Keratinocyte (primary cell): ENCODE measurements around the gene ZNF280D. TPM values are rescaled to one million over a fixed set of nuclear protein-coding genes. Genes with fewer than 3 reads are reported as not detected.
"Not testable (repeated sequence)": the region's sequence is repeated elsewhere in the genome, so short reads cannot be mapped to it uniquely, and the experiment has no call there.

Experiments used
- DNase-seq: peaks from one replicate; pipeline ENCODE4 v3.0.0-alpha.2; 2011; ENCODE audit warnings: low read depth, missing footprints, low spot score
- FAIRE-seq: peaks from 2 replicates; lab custom pipeline; 2011; peaks lifted over from hg19 to GRCh38; lab: Jason Lieb, UNC
- H2AFZ ChIP-seq: 2 replicates; pipeline ENCODE4 v1.6.0; 2012; ENCODE audit warnings: low read length, control low read depth, inconsistent platforms; ENCODE audit not compliant: control insufficient read depth
- H3K27ac ChIP-seq: 2 replicates; pipeline ENCODE4 v1.5.1; 2011; ENCODE audit warnings: low read length; ENCODE audit not compliant: control insufficient read depth, insufficient read depth
- H3K27me3 ChIP-seq: 3 replicates; pipeline ENCODE4 v1.6.0; 2011; ENCODE audit warnings: low read length; ENCODE audit not compliant: control insufficient read depth, insufficient read depth; ENCODE audit errors: extremely low read depth
- H3K36me3 ChIP-seq, 2 experiments: 2 replicates in 1 of 2; 3 replicates in 1 of 2; pipeline ENCODE4 v1.5.1; 2011; ENCODE audit warnings: low read length in 2 of 2, mild to moderate bottlenecking in 1 of 2; ENCODE audit not compliant: control insufficient read depth in 2 of 2, insufficient read depth in 2 of 2; ENCODE audit errors: extremely low read depth in 1 of 2
- H3K4me1 ChIP-seq: 3 replicates; pipeline ENCODE4 v1.5.1; 2011; ENCODE audit warnings: low read length; ENCODE audit not compliant: control insufficient read depth, insufficient read depth; ENCODE audit errors: extremely low read depth
- H3K4me2 ChIP-seq: 3 replicates; pipeline ENCODE4 v1.6.0; 2011; ENCODE audit warnings: low read depth, low read length; ENCODE audit not compliant: control insufficient read depth, insufficient read depth; ENCODE audit errors: extremely low read depth
- H3K4me3 ChIP-seq, 3 experiments: fragments of 200-600 bp in 1 of 3; sonication (generic) in 1 of 3; 2 replicates in 2 of 3; 3 replicates in 1 of 3; pipeline ENCODE4 v1.5.1; 2011 to 2016; ENCODE audit warnings: low read length in 3 of 3, mild to moderate bottlenecking in 3 of 3, control low read depth in 2 of 3, inconsistent platforms in 1 of 3, low read depth in 1 of 3, mixed read lengths in 1 of 3, mixed run types in 1 of 3, moderate library complexity in 1 of 3; ENCODE audit not compliant: control insufficient read depth in 2 of 3, insufficient read depth in 2 of 3; ENCODE audit errors: extremely low read depth in 1 of 3
- H3K79me2 ChIP-seq: 2 replicates; pipeline ENCODE4 v1.6.0; 2012; ENCODE audit warnings: low read length; ENCODE audit not compliant: control insufficient read depth, insufficient read depth
- H3K9ac ChIP-seq: 3 replicates; pipeline ENCODE4 v1.6.0; 2011; ENCODE audit warnings: low read length; ENCODE audit not compliant: control insufficient read depth, insufficient read depth; ENCODE audit errors: extremely low read depth
- H3K9me1 ChIP-seq: 3 replicates; pipeline ENCODE4 v1.6.0; 2011; ENCODE audit warnings: low read length; ENCODE audit not compliant: control insufficient read depth, insufficient read depth; ENCODE audit errors: extremely low read depth
- H3K9me3 ChIP-seq: 2 replicates; pipeline ENCODE4 v1.5.1; 2012; ENCODE audit warnings: low read depth, low read length; ENCODE audit not compliant: control insufficient read depth
- H4K20me1 ChIP-seq: 3 replicates; pipeline ENCODE4 v1.6.0; 2011; ENCODE audit warnings: low read length; ENCODE audit not compliant: control insufficient read depth, insufficient read depth; ENCODE audit errors: extremely low read depth
- EZH2 ChIP-seq: IDR thresholded peaks from one replicate; pipeline ENCODE4 v1.6.1; 2012; ENCODE audit warnings: inconsistent platforms, mild to moderate bottlenecking, low read length, moderate library complexity
- dilution Hi-C: fragments of 300-500 bp; cut with MboI; formaldehyde crosslinking; loops from one replicate; pipeline ENCODE4 v1.7.0; 2020; ENCODE audit warnings: low sequenced_read_pairs; ENCODE audit not compliant: extremely low pct_ligation_motif_present
- polyA plus RNA-seq, 5 experiments: library from polyadenylated mRNA; depleted of rRNA in 3 of 5; stranded (reverse) in 3 of 5; stranded (forward) in 1 of 5; unstranded in 1 of 5; fragments of >200 nt; gene quantifications; 1 replicate in 1 of 5; 2 replicates in 3 of 5; 3 replicates in 1 of 5; pipeline versions ENCODE4 v1.2.1 to v1.2.3, GENCODE V29; 2011 to 2012; ENCODE audit warnings: missing spikeins in 2 of 5, low read depth in 1 of 5, low replicate concordance in 1 of 5
- TF ChIP-seq, protein P1 (sequence below), 3 experiments: IDR thresholded peaks in 1 of 3; conservative IDR thresholded peaks in 1 of 3; optimal IDR thresholded peaks in 1 of 3; 2 replicates in 2 of 3; 3 replicates in 1 of 3; pipeline versions ENCODE3 to v1.5.1; 2011; ENCODE audit warnings: low read length in 3 of 3, mild to moderate bottlenecking in 3 of 3, moderate library complexity in 2 of 3, control low read depth in 1 of 3, inconsistent platforms in 1 of 3; ENCODE audit not compliant: insufficient read depth in 2 of 3; ENCODE audit errors: extremely low read depth in 1 of 3

The ZNF280D gene
- polyA plus RNA-seq, 1 donor (not counting 4 experiments of a cell fraction or from before 2014, with no cell fraction given): 8.7 TPM

DNA sequence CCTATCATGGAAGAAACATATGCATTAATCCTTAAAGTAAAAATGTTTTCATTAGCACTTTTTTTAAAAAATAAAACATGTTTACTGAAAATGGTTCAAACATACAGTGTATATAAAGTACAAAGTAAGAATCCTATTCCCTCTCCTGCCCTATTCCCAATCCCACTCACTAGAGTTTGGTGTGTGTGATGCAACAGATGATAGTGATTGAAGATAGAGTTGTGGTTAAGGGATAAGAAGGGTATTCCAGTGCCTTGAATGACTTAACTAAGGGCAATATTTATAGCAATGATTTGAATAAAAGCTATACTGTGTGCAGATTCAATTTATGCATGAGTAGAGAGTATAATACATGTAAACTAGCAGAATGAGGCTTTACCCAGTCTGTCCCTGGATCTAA, 18.1 kb downstream of the ZNF280D start:
- Histone ChIP-seq H3K36me3 (no peaks in the 10 kb centered on the region), H3K4me2 (no peak overlapping the region), H3K4me3 (no peak overlapping the region), H3K9me1 (no peaks in the 10 kb centered on the region), H3K4me1 (peaks cover 4% of the 10 kb centered on the region), H3K79me2 (peaks cover 17% of the 10 kb centered on the region), H3K9me3 (no peaks in the 10 kb centered on the region), H3K9ac (no peak overlapping the region), H3K27me3 (no peaks in the 10 kb centered on the region), H4K20me1 (no peaks in the 10 kb centered on the region), H3K27ac (no peak overlapping the region), H2AFZ (no peak overlapping the region)
- TF ChIP-seq EZH2: no peak
- TF ChIP-seq, protein P1, sequence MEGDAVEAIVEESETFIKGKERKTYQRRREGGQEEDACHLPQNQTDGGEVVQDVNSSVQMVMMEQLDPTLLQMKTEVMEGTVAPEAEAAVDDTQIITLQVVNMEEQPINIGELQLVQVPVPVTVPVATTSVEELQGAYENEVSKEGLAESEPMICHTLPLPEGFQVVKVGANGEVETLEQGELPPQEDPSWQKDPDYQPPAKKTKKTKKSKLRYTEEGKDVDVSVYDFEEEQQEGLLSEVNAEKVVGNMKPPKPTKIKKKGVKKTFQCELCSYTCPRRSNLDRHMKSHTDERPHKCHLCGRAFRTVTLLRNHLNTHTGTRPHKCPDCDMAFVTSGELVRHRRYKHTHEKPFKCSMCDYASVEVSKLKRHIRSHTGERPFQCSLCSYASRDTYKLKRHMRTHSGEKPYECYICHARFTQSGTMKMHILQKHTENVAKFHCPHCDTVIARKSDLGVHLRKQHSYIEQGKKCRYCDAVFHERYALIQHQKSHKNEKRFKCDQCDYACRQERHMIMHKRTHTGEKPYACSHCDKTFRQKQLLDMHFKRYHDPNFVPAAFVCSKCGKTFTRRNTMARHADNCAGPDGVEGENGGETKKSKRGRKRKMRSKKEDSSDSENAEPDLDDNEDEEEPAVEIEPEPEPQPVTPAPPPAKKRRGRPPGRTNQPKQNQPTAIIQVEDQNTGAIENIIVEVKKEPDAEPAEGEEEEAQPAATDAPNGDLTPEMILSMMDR (optimal IDR thresholded peaks at IDR 0.05 in 1 of 3, IDR thresholded peaks at IDR 0.05 in 1 of 3, conservative IDR thresholded peaks at IDR 0.05 in 1 of 3; ENCODE audit: extremely low read depth in 1 of 3, insufficient read depth in 2 of 3, low read length in 3 of 3): no peak
- FAIRE-seq (no peak), DNase-seq (no peak)
- dilution Hi-C loops: no loop called here

DNA sequence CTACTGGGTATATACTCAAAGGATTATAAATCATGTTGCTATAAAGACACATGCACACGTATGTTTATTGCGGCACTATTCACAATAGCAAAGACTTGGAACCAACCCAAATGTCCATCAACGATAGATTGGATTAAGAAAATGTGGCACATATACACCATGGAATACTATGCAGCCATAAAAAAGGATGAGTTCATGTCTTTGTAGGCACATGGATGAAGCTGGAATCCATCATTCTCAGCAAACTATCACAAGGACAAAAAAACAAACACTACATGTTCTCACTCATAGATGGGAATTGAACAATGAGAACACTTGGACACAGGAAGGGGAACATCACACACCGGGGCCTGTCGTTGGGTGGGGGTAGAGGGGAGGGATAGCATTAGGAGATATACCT, 23.8 kb downstream of the ZNF280D start:
- H3K36me3 ChIP-seq, H3K4me1 ChIP-seq, dilution Hi-C loops, H3K79me2 ChIP-seq, H3K9me1 ChIP-seq, H3K9me3 ChIP-seq, H3K27me3 ChIP-seq, H3K4me3 ChIP-seq, DNase-seq, H3K4me2 ChIP-seq, H3K9ac ChIP-seq, H4K20me1 ChIP-seq, H3K27ac ChIP-seq, H2AFZ ChIP-seq, FAIRE-seq: not testable (repeated sequence)

DNA sequence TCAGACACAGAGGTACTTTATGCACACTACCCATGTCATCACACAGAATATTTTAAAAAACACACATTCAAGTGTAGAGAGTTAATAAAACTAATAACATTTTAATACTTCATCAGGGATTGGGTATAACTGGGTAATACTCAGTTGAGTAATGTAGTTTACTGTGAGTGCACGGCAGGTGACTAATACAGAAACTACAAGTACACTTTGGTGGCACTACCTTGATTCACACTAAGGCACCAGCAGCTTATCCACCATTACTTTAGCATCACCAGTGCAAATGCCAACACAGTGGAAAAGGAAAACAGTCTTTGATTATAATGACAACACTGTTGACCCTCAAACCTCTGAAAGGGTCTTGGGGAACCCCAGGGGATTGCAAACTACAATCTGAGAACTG, 33.6 kb downstream of the ZNF280D start:
- TF ChIP-seq, protein P1 (optimal IDR thresholded peaks at IDR 0.05 in 1 of 3, IDR thresholded peaks at IDR 0.05 in 1 of 3, conservative IDR thresholded peaks at IDR 0.05 in 1 of 3; ENCODE audit: extremely low read depth in 1 of 3, insufficient read depth in 2 of 3, low read length in 3 of 3): no peak
- no peak for TF ChIP-seq EZH2
- no peak overlapping the region for H2AFZ ChIP-seq
- DNase-seq: no peak
- dilution Hi-C loops: no loop called here
- no peak overlapping the region for H3K4me2 ChIP-seq
- no peaks in the 10 kb centered on the region for H4K20me1 ChIP-seq
- H3K27ac ChIP-seq: no peak overlapping the region
- no peaks in the 10 kb centered on the region for H3K79me2 ChIP-seq
- H3K4me1 ChIP-seq: no peaks in the 10 kb centered on the region
- no peak overlapping the region for H3K9ac ChIP-seq
- peaks cover 3 to 4% of the 10 kb centered on the region in 2 experiments for H3K36me3 ChIP-seq
- no peaks in the 10 kb centered on the region for H3K9me1 ChIP-seq
- no peak for FAIRE-seq
- no peak overlapping the region for H3K4me3 ChIP-seq
- no peaks in the 10 kb centered on the region for H3K27me3 ChIP-seq
- H3K9me3 ChIP-seq: no peaks in the 10 kb centered on the region
